Measurements from ENCODE around the gene ARHGAP5. TPM values are rescaled to one million over a fixed set of nuclear protein-coding genes. Genes with fewer than 3 reads are reported as not detected.
"Not testable (repeated sequence)": the region's sequence is repeated elsewhere in the genome, so short reads cannot be mapped to it uniquely, and the experiment has no call there.

Gene ARHGAP5
- total and polyA plus RNA-seq, 7 donors: 12.8 to 81.8 (median 56.9) TPM

GRCh38 chr14:32129124-32129523, 52.0 kb downstream of the ARHGAP5 start:
- ATAC-seq: peak in 1 of 4 donors; percentile 48
- 36 to 55% (median 41%) methylated on average over 2 of the region's 2 CpGs for WGBS, 3 donors
- Histone ChIP-seq H3K9me3 (no peaks in the 10 kb centered on the region), H3K4me3 (no peak overlapping the region), H3K27me3 (ENCODE audit: insufficient read depth in 3 of 3, low read length in 2 of 3) (no peaks in the 10 kb centered on the region), H3K27ac (no peak overlapping the region), H3K4me1 (peaks cover 12% of the 10 kb centered on the region), H3K36me3 (ENCODE audit: insufficient read depth in 1 of 2, low read depth in 1 of 2) (no peaks in the 10 kb centered on the region)
- intact Hi-C loops (cut with DNase I): no loop called here
- TF ChIP-seq CTCF (IDR thresholded peaks at IDR 0.05): no peak
- DNase-seq: no peak

GRCh38 chr14:32131689-32132088, 54.6 kb downstream of the ARHGAP5 start:
- H3K36me3 ChIP-seq (ENCODE audit: insufficient read depth in 1 of 2, low read depth in 1 of 2); intact Hi-C loops (cut with DNase I); ATAC-seq; H3K4me1 ChIP-seq; H3K4me3 ChIP-seq; DNase-seq; H3K27ac ChIP-seq; H3K27me3 ChIP-seq (ENCODE audit: insufficient read depth in 3 of 3, low read length in 2 of 3); H3K9me3 ChIP-seq: not testable (repeated sequence)
- 97 to 100% (median 99%) methylated on average over 3 to 5 of the region's 5 CpGs for WGBS, 3 donors

- TF ChIP-seq CTCF (IDR thresholded peaks at IDR 0.05): no peak
- Histone ChIP-seq H3K27ac (no peak overlapping the region), H3K27me3 (ENCODE audit: insufficient read depth in 3 of 3, low read length in 2 of 3) (no peaks in the 10 kb centered on the region), H3K9me3 (peaks cover 18% of the 10 kb centered on the region), H3K4me3 (no peak overlapping the region), H3K36me3 (ENCODE audit: insufficient read depth in 1 of 2, low read depth in 1 of 2) (peaks cover 0 to 8% of the 10 kb centered on the region in 2 donors), H3K4me1 (no peaks in the 10 kb centered on the region)
- no peak for DNase-seq
- intact Hi-C loops (cut with DNase I): no loop called here
- WGBS, 3 donors: 30 to 46% (median 33%) methylated on average over 3 of the region's 3 CpGs
- ATAC-seq: no peak
Measured at GRCh38 chr14:32134448-32135097, 57.5 kb downstream of the ARHGAP5 start.

- H3K4me1 ChIP-seq: no peaks in the 10 kb centered on the region
- no peak overlapping the region for H3K27ac ChIP-seq
- peaks cover 0 to 8% of the 10 kb centered on the region in 2 donors for H3K36me3 ChIP-seq (ENCODE audit: insufficient read depth in 1 of 2, low read depth in 1 of 2)
- no peak for DNase-seq
- peaks cover 18% of the 10 kb centered on the region for H3K9me3 ChIP-seq
- no peak overlapping the region for H3K4me3 ChIP-seq
- intact Hi-C loops (cut with DNase I): no loop called here
- TF ChIP-seq CTCF (IDR thresholded peaks at IDR 0.05): no peak
- ATAC-seq: no peak
- WGBS, 3 donors: 93 to 97% (median 93%) methylated on average over 2 of the region's 2 CpGs
- no peaks in the 10 kb centered on the region for H3K27me3 ChIP-seq (ENCODE audit: insufficient read depth in 3 of 3, low read length in 2 of 3)
Measured at GRCh38 chr14:32136027-32136825, 59.1 kb downstream of the ARHGAP5 start.

- peaks cover 0 to 8% of the 10 kb centered on the region in 2 donors for H3K36me3 ChIP-seq (ENCODE audit: insufficient read depth in 1 of 2, low read depth in 1 of 2)
- no peak for ATAC-seq
- 98 to 100% (median 98%) methylated on average over 4 of the region's 4 CpGs for WGBS, 3 donors
Measured at GRCh38 chr14:32137313-32137712, 60.2 kb downstream of the ARHGAP5 start.

More at GRCh38 chr14:32137313-32137712, 60.2 kb downstream of the ARHGAP5 start:
- H3K27me3 ChIP-seq (ENCODE audit: insufficient read depth in 3 of 3, low read length in 2 of 3): no peaks in the 10 kb centered on the region
- intact Hi-C loops (cut with DNase I): no loop called here
- TF ChIP-seq CTCF (IDR thresholded peaks at IDR 0.05): no peak
- H3K9me3 ChIP-seq: peaks cover 18% of the 10 kb centered on the region
- DNase-seq: no peak
- H3K4me3 ChIP-seq: no peak overlapping the region
- H3K27ac ChIP-seq: no peak overlapping the region
- no peaks in the 10 kb centered on the region for H3K4me1 ChIP-seq
